ENCODE results near the gene ARMH4.

DNA sequence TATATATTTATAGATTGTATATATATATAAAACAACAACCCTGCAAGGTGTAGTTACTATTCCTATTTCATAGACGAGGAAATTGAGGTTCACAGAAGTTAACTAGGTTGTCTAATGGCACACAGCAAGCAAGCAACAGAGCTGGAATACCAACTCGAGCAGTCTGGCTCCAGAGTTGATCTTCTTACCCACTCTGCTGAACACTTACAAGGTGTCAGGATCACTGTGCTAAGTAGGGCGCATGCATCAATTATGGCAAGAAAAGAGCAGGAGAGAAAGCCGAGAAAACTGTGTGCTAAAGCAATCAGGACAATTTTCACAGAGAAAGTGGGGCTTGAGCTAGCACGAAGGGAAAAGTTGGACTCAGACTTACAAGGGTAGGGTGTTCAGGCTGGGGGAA is 15.9 kb upstream of the ARMH4 start:
- TF ChIP-seq EP300 (IDR thresholded peaks at IDR 0.05) = no peak
- TF ChIP-seq CTCF (IDR thresholded peaks at IDR 0.05) = no peak
- TF ChIP-seq POLR2A (IDR thresholded peaks at IDR 0.05) = no peak

Measured in ovary (tissue), 3 donors.